IMR-90 (cell line): ENCODE data around the gene TRAPPC2L. TPM values are rescaled to one million over a fixed set of nuclear protein-coding genes. Genes with fewer than 3 reads are reported as not detected.

Experiments used
- ATAC-seq: fragments of 200-7000 bp; cut with Tn5 transposase; 2 replicates; pipeline ENCODE4 v1.9.1; 2020; ENCODE audit warnings: low read depth, mild to moderate bottlenecking, moderate library complexity
- BruUV-seq: library from RNA; stranded (reverse); fragments of 400-500 nt; replicated peaks from 2 replicates; lab custom pipeline; 2021; lab: Mats Ljungman, UMichigan
- CTCF ChIA-PET: fragments of 300-600 bp; formaldehyde crosslinking; extraction: SDS; loops from one replicate; lab custom pipeline; 2021; ENCODE audit warnings: antibody characterized with exemption; lab: Yijun Ruan, JAX
- POLR2A ChIA-PET: fragments of 300-600 bp; sonication (Branson Sonifier 250); formaldehyde crosslinking; loops from one replicate; lab custom pipeline; 2022; ENCODE audit warnings: antibody characterized with exemption; ENCODE audit not compliant: unreplicated experiment; lab: Charles Lee
- DNase-seq: peaks from one replicate; pipeline ENCODE4 v3.0.0; 2013
- H2AFZ ChIP-seq: replicated peaks from 2 replicates; pipeline ENCODE3; 2013; ENCODE audit warnings: low read length, mild to moderate bottlenecking; ENCODE audit not compliant: poor library complexity
- H2AK5ac ChIP-seq: 2 replicates; pipeline ENCODE4 v1.6.1; 2013; ENCODE audit warnings: low read depth, low read length, inconsistent platforms
- H2AK9ac ChIP-seq: replicated peaks from 2 replicates; pipeline ENCODE3; 2013; ENCODE audit warnings: mild to moderate bottlenecking, low read depth, low read length, moderate library complexity; ENCODE audit not compliant: poor library complexity
- H2BK120ac ChIP-seq: 2 replicates; pipeline ENCODE4 v1.6.1; 2013; ENCODE audit warnings: low read depth, low read length, inconsistent platforms
- H2BK15ac ChIP-seq: 3 replicates; pipeline ENCODE4 v1.6.1; 2013; ENCODE audit warnings: low read depth, low read length, inconsistent platforms
- H2BK20ac ChIP-seq: 2 replicates; pipeline ENCODE4 v1.6.1; 2013; ENCODE audit warnings: low read depth, mild to moderate bottlenecking, inconsistent platforms, low read length, moderate library complexity
- H2BK5ac ChIP-seq: 2 replicates; pipeline ENCODE4 v1.6.1; 2013; ENCODE audit warnings: mild to moderate bottlenecking, low read depth, low read length, inconsistent platforms; ENCODE audit not compliant: poor library complexity, severe bottlenecking
- H3K14ac ChIP-seq: replicated peaks from 2 replicates; pipeline ENCODE4 v1.6.1; 2013; ENCODE audit warnings: low read depth, low read length, inconsistent platforms
- H3K18ac ChIP-seq: 2 replicates; pipeline ENCODE4 v1.6.1; 2013; ENCODE audit warnings: low read depth, low read length, control low read depth
- H3K23ac ChIP-seq: 2 replicates; pipeline ENCODE4 v1.6.1; 2013; ENCODE audit warnings: low read depth, low read length, inconsistent platforms
- H3K27ac ChIP-seq: 2 replicates; pipeline ENCODE4 v1.5.1; 2013; ENCODE audit warnings: mild to moderate bottlenecking, control low read depth, low read length; ENCODE audit not compliant: insufficient read depth
- H3K27me3 ChIP-seq: 2 replicates; pipeline ENCODE4 v1.6.1; 2013; ENCODE audit warnings: low read length; ENCODE audit not compliant: control insufficient read depth, insufficient read depth
- H3K36me3 ChIP-seq: 2 replicates; pipeline ENCODE4 v1.6.1; 2013; ENCODE audit warnings: low read length, mixed read lengths; ENCODE audit not compliant: control insufficient read depth, insufficient read depth
- H3K4ac ChIP-seq: 2 replicates; pipeline ENCODE4 v1.6.1; 2013; ENCODE audit warnings: low read depth, low read length, inconsistent platforms
- H3K4me1 ChIP-seq: 2 replicates; pipeline ENCODE4 v1.6.1; 2013; ENCODE audit warnings: low read length, mixed read lengths; ENCODE audit not compliant: control insufficient read depth, insufficient read depth
- H3K4me2 ChIP-seq: 2 replicates; pipeline ENCODE4 v1.6.1; 2013; ENCODE audit warnings: low read depth, mild to moderate bottlenecking, control low read depth, low read length, moderate library complexity
- H3K4me3 ChIP-seq: 2 replicates; pipeline ENCODE4 v1.5.1; 2013; ENCODE audit warnings: low read depth, mild to moderate bottlenecking, control low read depth, low read length, moderate library complexity; ENCODE audit not compliant: insufficient read depth
- H3K56ac ChIP-seq: 2 replicates; pipeline ENCODE4 v1.6.1; 2013; ENCODE audit warnings: low read length, inconsistent platforms; ENCODE audit not compliant: insufficient read depth; ENCODE audit errors: extremely low read depth
- H3K79me1 ChIP-seq, 2 experiments: 2 replicates each; pipeline ENCODE4 v1.6.1; 2013; ENCODE audit warnings: low read length in 2 of 2, inconsistent platforms in 1 of 2, low read depth in 1 of 2
- H3K9ac ChIP-seq: 2 replicates; pipeline ENCODE4 v1.6.1; 2013; ENCODE audit warnings: low read depth, low read length, control low read depth
- H3K9me1 ChIP-seq: 2 replicates; pipeline ENCODE4 v1.6.1; 2013; ENCODE audit warnings: low read length, inconsistent platforms; ENCODE audit not compliant: insufficient read depth
- H3K9me3 ChIP-seq: 2 replicates; pipeline ENCODE4 v1.6.1; 2013; ENCODE audit warnings: low read length; ENCODE audit not compliant: control insufficient read depth, insufficient read depth
- H4K20me1 ChIP-seq: 2 replicates; pipeline ENCODE4 v1.6.1; 2013; ENCODE audit warnings: low read length, inconsistent platforms; ENCODE audit not compliant: insufficient read depth
- H4K5ac ChIP-seq: 2 replicates; pipeline ENCODE4 v1.6.1; 2013; ENCODE audit warnings: mild to moderate bottlenecking, low read depth, low read length, control low read depth
- H4K8ac ChIP-seq, 2 experiments: 2 replicates each; pipeline ENCODE4 v1.6.1; 2013; ENCODE audit warnings: low read depth in 2 of 2, low read length in 2 of 2, control low read depth in 1 of 2, inconsistent platforms in 1 of 2
- H4K91ac ChIP-seq: 2 replicates; pipeline ENCODE4 v1.6.1; 2013; ENCODE audit warnings: low read depth, low read length, inconsistent platforms; ENCODE audit not compliant: insufficient read depth
- BHLHE40 ChIP-seq: fragments of 150-350 bp; IDR thresholded peaks from 2 replicates; pipeline ENCODE4 v1.6.1; 2016; ENCODE audit warnings: mild to moderate bottlenecking, low read depth, low read length
- CEBPB ChIP-seq: IDR thresholded peaks from 2 replicates; pipeline ENCODE4 v1.6.1; 2012; ENCODE audit warnings: low read depth, low read length, improper control_type of control experiment
- CHD1 ChIP-seq: IDR thresholded peaks from 2 replicates; pipeline ENCODE4 v1.6.1; 2012; ENCODE audit warnings: low read depth, low read length, improper control_type of control experiment
- CTCF ChIP-seq: conservative IDR thresholded peaks from 2 replicates; pipeline ENCODE4 v1.5.1; 2012; ENCODE audit warnings: mild to moderate bottlenecking, low read depth, low read length, improper control_type of control experiment
- ELK1 ChIP-seq: fragments of 150-350 bp; IDR thresholded peaks from 2 replicates; pipeline ENCODE4 v1.6.1; 2016; ENCODE audit warnings: low read depth, mild to moderate bottlenecking, low read length, moderate library complexity, borderline replicate concordance
- FOS ChIP-seq: fragments of 150-350 bp; IDR thresholded peaks from 2 replicates; pipeline ENCODE4 v1.6.1; 2016; ENCODE audit warnings: low read depth, low read length
- MAFK ChIP-seq: IDR thresholded peaks from 2 replicates; pipeline ENCODE4 v1.6.1; 2012; ENCODE audit warnings: low read depth, low read length, improper control_type of control experiment
- MAZ ChIP-seq: IDR thresholded peaks from 2 replicates; pipeline ENCODE4 v1.6.1; 2012; ENCODE audit warnings: low read depth, mild to moderate bottlenecking, low read length, improper control_type of control experiment, moderate library complexity, borderline replicate concordance
- MXI1 ChIP-seq: IDR thresholded peaks from 2 replicates; pipeline ENCODE4 v1.6.1; 2012; ENCODE audit warnings: low read depth, mild to moderate bottlenecking, low read length, moderate library complexity, borderline replicate concordance
- NFE2L2 ChIP-seq: fragments of 150-350 bp; IDR thresholded peaks from 2 replicates; pipeline ENCODE4 v1.6.1; 2016; ENCODE audit warnings: low read depth, mild to moderate bottlenecking, low read length
- POLR2A ChIP-seq: IDR thresholded peaks from 2 replicates; pipeline ENCODE4 v1.6.1; 2012; ENCODE audit warnings: mild to moderate bottlenecking, low read depth, low read length
- RAD21 ChIP-seq: IDR thresholded peaks from 2 replicates; pipeline ENCODE4 v1.6.1; 2012; ENCODE audit warnings: low read length, improper control_type of control experiment
- RCOR1 ChIP-seq: IDR thresholded peaks from 2 replicates; pipeline ENCODE4 v1.6.1; 2012; ENCODE audit warnings: mild to moderate bottlenecking, low read length, improper control_type of control experiment; ENCODE audit not compliant: insufficient replicate concordance
- RFX5 ChIP-seq: IDR thresholded peaks from 2 replicates; pipeline ENCODE4 v1.8.0; 2012; ENCODE audit warnings: low read depth, mild to moderate bottlenecking, low read length, moderate library complexity
- SMC3 ChIP-seq: fragments of 150-350 bp; IDR thresholded peaks from 2 replicates; pipeline ENCODE4 v1.6.1; 2016; ENCODE audit warnings: low read depth, mild to moderate bottlenecking, antibody characterized with exemption, low read length, moderate library complexity
- USF2 ChIP-seq: fragments of 150-350 bp; IDR thresholded peaks from 2 replicates; pipeline ENCODE4 v1.6.1; 2017; ENCODE audit warnings: mild to moderate bottlenecking, antibody characterized with exemption, low read length, low read depth
- WGBS, 2 experiments: methylation state at CpG; one replicate each; pipeline versions ENCODE4 v1.1.5 to v1.1.7; 2013; ENCODE audit warnings: missing lambda C conversion rate in 2 of 2; ENCODE audit not compliant: insufficient read length in 1 of 2; ENCODE audit errors: extremely low coverage in 2 of 2; 5-methylcytosine and 5-hydroxymethylcytosine counted together
- dilution Hi-C: fragments of 300-500 bp; cut with HindIII; formaldehyde crosslinking; loops from one replicate; pipeline ENCODE4 v1.14.3; 2018; ENCODE audit warnings: low sequenced_read_pairs; ENCODE audit not compliant: unreplicated experiment
- in situ Hi-C: fragments of 300-500 bp; cut with MboI; formaldehyde crosslinking; loops from 3 replicates; pipeline ENCODE4 v1.14.3; 2019; ENCODE audit warnings: low sequenced_read_pairs, inconsistent platforms, mixed read lengths
- intact Hi-C: fragments of 100-400 bp; cut with micrococcal nuclease; formaldehyde crosslinking; loops from 2 replicates; pipeline ENCODE4 v1.10.0; 2022
- polyA plus RNA-seq, 3 experiments: library from polyadenylated mRNA; depleted of rRNA; stranded (reverse); fragments of >200 nt; gene quantifications; 2 replicates each; pipeline ENCODE4 v1.2.3, GENCODE V29; 2012; ENCODE audit warnings: low replicate concordance in 1 of 3
- total RNA-seq: library from RNA; depleted of rRNA; stranded (reverse); fragments of >200 nt; gene quantifications from 2 replicates; pipeline ENCODE4 v1.2.3, GENCODE V29; 2012

The TRAPPC2L gene
- total and polyA plus RNA-seq, 2 of the 4 experiments (the other 2 are of a cell fraction): 102 to 109 TPM

- dilution Hi-C loops (no loop called here), in situ Hi-C loops (no loop called here), intact Hi-C loops (no loop called here)
- Histone ChIP-seq H3K36me3 (peaks cover 25% of the 10 kb centered on the region), H3K9ac (no peak overlapping the region), H4K20me1 (no peaks in the 10 kb centered on the region; the same call in 1 of the 2 replicates), H2AK5ac (no peak overlapping the region), H3K9me1 (no peaks in the 10 kb centered on the region), H4K91ac (no peak overlapping the region), H2BK15ac (no peak overlapping the region), H3K79me1 (peaks cover 0 to 2% of the 10 kb centered on the region in 2 experiments; a peak in 1 of 4 replicates), H2BK5ac (no peak overlapping the region), H3K56ac (no peak overlapping the region), H3K27ac (no peak overlapping the region), H4K8ac (no peak overlapping the region), H3K14ac (no peak overlapping the region), H3K4me3 (no peak overlapping the region), H3K4me1 (no peaks in the 10 kb centered on the region), H3K4me2 (no peak overlapping the region), H2BK20ac (no peak overlapping the region), H3K4ac (no peak overlapping the region), H3K9me3 (no peaks in the 10 kb centered on the region), H2AK9ac (no peak overlapping the region), H4K5ac (no peak overlapping the region), H2AFZ (no peak overlapping the region), H3K23ac (no peak overlapping the region), H3K18ac (no peak overlapping the region), H2BK120ac (no peak overlapping the region), H3K27me3 (peaks cover 6% of the 10 kb centered on the region; the same call in 1 of the 2 replicates)
- no peak for ATAC-seq
- CTCF ChIA-PET: no interaction called here
- no peak for DNase-seq
- POLR2A ChIA-PET: no interaction called here
- WGBS, 2 experiments: 100% methylated on average over 1 of the region's 15 CpGs; no CpG with 5 or more reads in 1 of the 2 experiments
- no TSS peak for BruUV-seq
- TF ChIP-seq CTCF (no peak), USF2 (no peak), RCOR1 (no peak), MAFK (no peak), MAZ (no peak), RAD21 (no peak), RFX5 (no peak), SMC3 (no peak), CHD1 (no peak), MXI1 (no peak), POLR2A (no peak), ELK1 (no peak), CEBPB (no peak), FOS (no peak), NFE2L2 (no peak), BHLHE40 (no peak)
Measured at GRCh38 chr16:88864099-88864498, 7.2 kb downstream of the TRAPPC2L start.
